ACHN (cell line): Measurements from ENCODE around the gene MYOG.
A peak's percentile ranks its signal among the peaks of the same experiment; 100 is the strongest.

Experiments used
- DNase-seq: peaks from one replicate; pipeline ENCODE4 v3.0.0-alpha.2; 2015
- in situ Hi-C: cut with HindIII; loops from 2 replicates; pipeline ENCODE4 v1.10.0; 2017; ENCODE audit warnings: low sequenced_read_pairs, low pct_ligation_motif_present, low pct_unique_long_range_greater_than_20kb

MYOG gene

GRCh38 chr1:203085528-203086406 lies at the start of gene MYOG:
TSS of gene MYOG (minus strand) at chr1:203086012. CDS start at chr1:203085961, 51 bp downstream.
- in situ Hi-C loops: no loop called here
- DNase-seq: no peak

DNA sequence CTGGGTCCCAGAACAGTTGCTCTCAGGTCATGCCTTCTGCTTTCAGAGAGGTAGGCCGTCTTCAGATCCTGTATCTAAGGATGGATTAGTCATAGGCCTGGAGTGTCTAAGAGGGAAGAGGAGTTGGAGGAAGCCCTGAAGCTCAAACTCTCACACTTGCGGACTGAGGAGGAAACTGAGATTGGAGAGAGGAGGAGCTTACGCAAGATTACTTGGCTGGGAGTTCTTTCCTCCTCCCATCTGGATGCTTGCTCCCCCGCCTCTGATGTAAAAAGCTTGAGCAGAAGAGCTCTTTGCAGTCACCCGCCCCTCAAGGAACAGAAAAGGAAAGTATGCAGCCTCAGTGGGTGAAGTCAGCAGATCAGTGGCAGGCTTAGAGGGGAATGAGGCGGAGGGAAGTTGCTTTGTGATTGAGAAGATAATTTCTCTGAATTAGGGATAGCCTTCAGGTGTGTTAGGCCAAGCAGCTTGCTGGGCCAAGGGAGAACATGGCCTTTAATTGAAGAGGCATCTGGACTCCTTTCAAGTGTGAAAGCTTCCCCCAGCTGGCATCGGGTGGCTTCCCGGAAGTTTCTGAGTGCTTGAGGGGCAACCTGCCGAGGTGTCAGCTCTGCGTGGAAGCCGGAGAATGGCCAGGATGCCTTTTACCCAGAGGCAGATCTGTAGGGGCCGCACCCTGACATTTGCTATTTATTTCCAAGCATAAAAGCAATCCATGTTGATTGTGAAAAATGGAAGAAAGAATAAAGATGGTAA lies 48.3 kb upstream of the MYOG start:
- DNase-seq: peak; percentile 50
- in situ Hi-C loops: no loop called here

DNA sequence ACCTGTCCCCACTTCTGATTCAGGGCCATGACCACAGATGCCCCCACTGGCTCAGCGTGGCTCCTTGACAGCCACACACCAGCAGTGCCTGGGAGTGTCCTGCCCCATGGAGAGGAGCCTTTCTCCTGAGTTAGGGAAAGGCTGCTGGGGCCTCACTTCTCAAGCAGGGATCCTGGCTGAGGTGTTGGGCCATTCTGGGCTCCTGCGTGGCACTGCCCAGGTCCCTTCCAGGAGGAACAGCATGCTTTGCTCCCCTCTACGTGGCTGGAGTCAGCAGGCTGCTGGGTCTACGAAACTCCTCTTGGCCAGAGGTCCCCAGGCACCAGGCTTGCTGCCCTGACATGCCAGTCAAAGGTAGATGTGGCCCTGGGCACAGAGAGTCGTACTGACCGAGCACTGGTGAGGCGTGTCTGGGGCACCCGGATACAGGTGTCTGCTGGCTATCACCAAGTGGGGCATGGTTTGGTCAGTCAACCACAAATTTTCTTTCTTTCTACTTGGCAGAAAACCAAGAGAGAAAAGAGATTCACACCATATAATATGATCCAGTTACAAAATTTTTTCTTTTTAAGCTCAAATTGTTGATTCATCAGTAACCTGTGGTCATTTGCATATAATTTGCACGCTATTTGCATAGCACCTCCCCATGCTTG lies 45.9 kb upstream of the MYOG start:
- in situ Hi-C loops: no loop called here
- no peak for DNase-seq

- in situ Hi-C loops: no loop called here
Observed at GRCh38 chr1:203130358-203130985, 44.7 kb upstream of the MYOG start.

GRCh38 chr1:203129501-203130231 lies 43.9 kb upstream of the MYOG start:
- in situ Hi-C loops: loop anchor here (10.0 kb wide), 1 partner anchor 85 kb away; no protein-coding TSS in a partner anchor
- peak; percentile 51 for DNase-seq

More at GRCh38 chr1:203130358-203130985, 44.7 kb upstream of the MYOG start:
- no peak for DNase-seq

GRCh38 chr1:203128716-203129500 lies 43.1 kb upstream of the MYOG start:
- in situ Hi-C loops: loop anchor here (10.0 kb wide), 1 partner anchor 86 kb away; no protein-coding TSS in a partner anchor
- DNase-seq: peak; percentile 22

- in situ Hi-C loops: loop anchor here (10.0 kb wide), 1 partner anchor 86 kb away; no protein-coding TSS in a partner anchor
- no peak for DNase-seq
Observed at GRCh38 chr1:203128431-203128715, 42.6 kb upstream of the MYOG start.

GRCh38 chr1:203127666-203128430 lies 42.0 kb upstream of the MYOG start, which contains the start of gene ADORA1:
TSS of gene ADORA1 (plus strand) at chr1:203127726. CDS start at chr1:203128842, 1,116 bp downstream.
- in situ Hi-C loops: loop anchor here (10.0 kb wide), 1 partner anchor 87 kb away; no protein-coding TSS in a partner anchor
- DNase-seq: peak; percentile 87

- in situ Hi-C loops: loop anchor here (10.0 kb wide), 1 partner anchor 88 kb away; no protein-coding TSS in a partner anchor
- peak; percentile 73 for DNase-seq
Observed at GRCh38 chr1:203126866-203127665, 41.3 kb upstream of the MYOG start.

DNA sequence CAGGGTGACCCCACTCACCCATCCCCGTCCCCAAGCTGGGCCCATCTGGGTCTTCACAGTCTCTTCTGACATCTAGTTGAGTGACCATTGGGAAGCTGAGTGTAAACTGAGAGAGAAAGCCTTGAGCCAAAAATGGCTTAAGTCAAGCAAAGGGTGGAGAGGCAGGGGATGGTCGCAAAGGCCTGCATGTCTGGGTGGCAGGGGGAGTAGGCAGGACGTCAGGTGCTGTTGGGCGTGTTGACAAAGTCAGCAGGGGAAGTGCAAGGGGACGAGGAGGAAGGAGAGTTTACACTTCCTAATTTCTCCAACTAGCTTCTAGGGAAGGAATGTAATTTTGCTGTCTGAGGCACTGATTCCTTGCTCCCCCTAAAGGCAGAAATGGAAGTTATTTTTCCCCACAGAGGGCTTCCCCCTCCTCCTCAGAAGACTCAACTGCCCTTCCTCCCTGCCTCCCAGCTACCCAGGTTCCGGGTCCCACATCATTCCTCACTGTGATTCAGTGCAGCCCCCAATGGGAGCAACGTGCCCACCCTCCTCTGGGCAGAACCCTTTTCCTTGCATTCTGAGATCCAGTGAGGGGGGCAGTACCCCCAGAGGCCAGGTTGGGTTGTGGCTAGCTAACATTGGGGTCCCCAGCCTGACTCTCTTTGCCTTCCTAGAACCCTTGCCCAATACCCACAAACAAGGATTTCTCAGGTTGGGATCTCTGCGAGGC lies 40.5 kb upstream of the MYOG start:
- DNase-seq: peak; percentile 72
- in situ Hi-C loops: loop anchor here (10.0 kb wide), 1 partner anchor 88 kb away; no protein-coding TSS in a partner anchor

GRCh38 chr1:203124546-203125317 lies 38.9 kb upstream of the MYOG start:
- in situ Hi-C loops: loop anchor here (10.0 kb wide), 1 partner anchor 90 kb away; no protein-coding TSS in a partner anchor
- peak; percentile 56 for DNase-seq

DNA sequence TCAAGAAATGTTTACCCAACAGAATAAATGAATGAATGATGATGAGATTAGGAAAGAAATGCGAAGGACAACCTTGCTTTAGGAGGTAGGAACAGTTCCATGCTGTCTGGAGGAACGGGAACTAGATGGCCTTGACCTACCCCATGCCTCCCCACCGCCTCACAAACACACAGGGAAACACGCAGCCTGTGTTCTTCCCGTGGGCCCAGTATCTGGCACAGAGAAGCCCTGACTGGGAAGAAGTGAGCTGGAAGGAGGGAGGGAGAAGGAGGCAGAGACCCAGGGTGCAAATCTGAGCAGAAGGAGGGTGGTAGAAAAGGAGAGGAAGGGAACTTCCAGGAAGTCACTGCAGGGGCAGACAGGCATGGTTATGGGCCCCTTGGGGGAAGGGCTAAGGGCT lies 38.2 kb upstream of the MYOG start:
- in situ Hi-C loops: loop anchor here (10.0 kb wide), 1 partner anchor 91 kb away; no protein-coding TSS in a partner anchor
- DNase-seq: no peak

DNA sequence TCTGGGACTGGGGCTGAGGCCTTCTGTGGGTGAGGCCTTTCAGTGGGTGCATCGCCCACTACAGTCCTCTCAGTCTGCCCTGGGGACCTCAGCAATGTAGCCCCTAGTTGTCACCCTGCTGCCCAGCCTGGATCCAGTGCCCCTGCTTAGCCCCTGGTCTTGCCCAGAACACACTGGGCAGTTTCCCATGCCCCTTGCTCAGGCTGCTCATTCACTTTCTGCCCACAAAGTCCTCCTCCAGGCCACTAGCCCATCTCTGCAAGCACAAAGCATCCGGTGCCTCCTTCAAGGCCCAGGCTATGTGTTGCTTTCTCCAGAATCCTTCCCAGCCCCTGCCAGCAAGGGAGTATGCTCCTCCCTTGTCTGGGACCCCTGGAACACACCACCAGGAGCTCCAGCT lies 36.3 kb upstream of the MYOG start:
- no peak for DNase-seq
- in situ Hi-C loops: loop anchor here (10.0 kb wide), 1 partner anchor 93 kb away; no protein-coding TSS in a partner anchor
